ENCODE measurements around the gene FANCE.
"Not testable (repeated sequence)": the region's sequence is repeated elsewhere in the genome, so short reads cannot be mapped to it uniquely, and the experiment has no call there.

The FANCE gene

DNA sequence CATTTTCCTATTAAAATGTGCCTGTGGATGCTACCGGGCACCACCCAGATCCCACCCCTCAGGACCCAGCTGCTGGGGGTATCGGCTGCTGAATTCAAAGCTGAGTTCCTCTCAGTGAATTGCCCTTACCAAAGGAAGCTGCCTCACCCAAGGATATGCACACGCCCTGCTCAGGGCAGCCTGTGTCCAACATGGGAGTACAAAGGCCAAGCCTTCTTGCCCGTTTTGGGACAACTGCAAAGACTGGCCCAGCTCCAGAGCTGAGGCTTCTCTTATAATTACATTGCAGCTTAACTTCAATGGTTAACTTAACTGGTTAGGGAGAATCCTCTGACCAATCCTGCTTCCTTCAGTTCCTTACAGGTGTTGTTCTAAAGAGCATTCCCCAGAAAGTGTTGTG lies 19.8 kb upstream of the FANCE start:
- DNase-seq (ENCODE audit: low spot score) = no peak

DNA sequence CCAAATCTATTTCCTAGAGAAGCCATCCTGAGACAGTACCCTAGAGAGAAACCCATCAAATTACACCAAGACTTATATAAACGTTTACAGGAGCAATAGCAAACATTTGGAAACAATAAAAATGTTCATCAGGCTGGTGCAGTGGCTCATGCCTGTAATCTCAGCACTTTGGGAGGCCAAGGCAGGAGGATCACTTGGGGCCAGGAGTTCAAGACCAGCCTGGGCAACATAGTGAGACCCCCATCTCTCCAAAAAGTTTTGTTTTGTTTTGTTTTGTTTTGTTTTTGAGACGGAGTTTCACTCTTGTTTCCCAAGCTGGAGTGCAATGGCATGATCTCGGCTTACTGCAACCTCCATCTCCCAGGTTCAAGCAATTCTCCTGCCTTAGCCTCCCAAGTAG lies 19.4 kb upstream of the FANCE start:
- DNase-seq (ENCODE audit: low spot score) = not testable (repeated sequence)

DNA sequence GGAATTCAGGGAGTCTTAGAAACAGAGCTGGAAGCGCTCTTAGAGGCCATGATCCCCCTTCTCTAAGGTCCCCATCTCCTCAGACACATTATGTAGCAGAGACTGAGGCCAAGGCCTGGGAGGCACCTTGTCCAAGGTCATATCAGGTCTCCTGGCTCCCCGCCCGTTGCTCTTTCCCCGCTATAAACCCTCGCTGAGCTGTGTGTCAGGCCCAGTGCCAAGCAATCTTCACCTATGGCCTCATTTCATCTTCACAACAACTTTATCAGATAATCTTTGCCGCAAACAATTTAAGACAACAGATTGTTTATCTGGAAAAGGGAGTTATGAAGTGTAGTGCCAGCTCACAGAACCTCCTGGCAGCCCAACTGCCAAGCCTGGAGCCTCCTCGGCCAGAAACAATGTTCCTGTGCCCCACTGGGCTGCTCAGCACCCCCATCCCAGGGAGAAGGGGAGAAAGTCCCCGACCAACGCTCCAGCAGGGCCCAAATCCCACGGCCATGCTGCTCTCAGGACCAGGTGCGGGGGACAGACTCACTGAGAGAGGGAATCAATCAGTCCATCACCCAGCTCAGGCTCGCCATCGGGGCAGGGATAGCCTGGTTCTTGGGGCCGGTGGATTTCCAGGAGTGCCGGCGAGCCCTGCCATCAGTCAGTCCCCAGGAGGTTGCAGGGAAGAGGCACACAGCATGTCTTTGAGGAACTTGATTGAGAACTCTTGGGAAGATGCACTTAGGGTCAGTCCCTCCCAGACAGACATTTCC lies 16.9 kb upstream of the FANCE start:
- DNase-seq (ENCODE audit: low spot score) = no peak

DNA sequence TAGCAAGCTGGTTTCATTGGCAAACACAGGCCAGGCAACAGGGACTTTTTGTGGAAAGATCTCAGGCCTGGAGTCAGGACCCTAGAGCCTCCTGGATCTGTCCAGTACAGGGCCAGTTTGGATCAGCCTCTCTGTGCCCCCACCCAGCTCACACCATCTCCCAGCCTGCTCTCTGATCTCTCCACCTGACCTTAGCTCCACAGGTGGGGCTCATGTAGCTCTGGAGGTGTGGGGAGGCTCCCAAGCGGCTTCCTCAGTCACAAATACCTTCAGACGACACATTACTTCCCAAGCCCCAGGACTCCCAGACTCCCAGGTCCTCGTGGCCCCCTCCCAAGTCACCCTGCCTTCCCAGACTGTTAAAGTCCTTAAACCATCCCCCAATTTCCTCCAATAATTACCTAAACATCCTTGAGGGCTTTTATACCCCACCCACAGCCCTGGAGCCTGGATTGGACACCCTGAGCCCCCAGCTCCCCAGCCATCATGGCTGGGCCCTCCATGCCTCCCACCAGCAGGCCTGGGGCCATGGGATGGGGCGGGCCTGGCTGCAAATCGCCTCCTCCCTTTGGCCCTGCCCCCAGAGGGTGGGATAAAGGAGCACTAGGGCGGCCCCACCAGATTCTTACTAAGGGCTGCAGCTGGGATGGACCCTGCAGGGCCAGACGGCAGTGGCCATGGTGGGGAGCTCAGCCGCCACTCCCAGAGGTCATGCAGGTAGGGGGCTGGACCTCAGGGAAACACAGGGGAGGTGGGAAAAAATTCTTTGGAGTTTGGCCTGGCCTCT lies 15.9 kb upstream of the FANCE start:
- no peak for DNase-seq (ENCODE audit: low spot score)

DNA sequence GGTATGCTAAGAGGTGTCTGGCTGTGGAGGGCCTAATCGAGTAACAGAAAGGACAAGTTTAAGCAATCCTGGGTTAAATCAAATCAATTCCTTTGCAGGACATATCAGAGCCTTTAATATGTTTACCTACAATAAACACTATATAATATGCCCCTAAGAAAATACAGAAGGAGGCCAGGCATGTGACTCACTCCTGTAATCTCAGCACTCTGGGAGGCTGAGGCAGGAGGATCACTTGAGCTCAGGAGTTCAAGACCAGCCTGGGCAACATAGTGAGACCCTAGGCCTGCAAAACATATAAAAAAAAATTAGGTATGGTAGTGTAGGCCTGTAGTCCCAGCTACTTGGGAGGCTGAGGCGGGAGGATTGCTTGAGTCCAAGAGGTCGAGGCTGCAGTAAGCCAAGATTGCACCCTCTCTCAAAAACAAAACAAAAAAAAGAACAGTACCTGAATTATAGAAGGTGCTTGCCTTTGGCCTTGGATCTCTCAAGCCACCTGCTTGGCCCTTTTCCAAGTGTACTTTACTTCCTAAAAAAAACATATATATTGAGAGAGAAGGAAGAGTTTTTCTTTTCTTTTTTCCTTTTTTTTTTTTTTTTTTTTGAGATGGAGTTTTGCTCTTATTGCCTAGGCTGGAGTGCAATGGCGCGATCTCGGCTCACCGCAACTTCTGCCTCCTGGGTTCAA lies 13.6 kb upstream of the FANCE start:
- DNase-seq (ENCODE audit: low spot score) = not testable (repeated sequence)

DNA sequence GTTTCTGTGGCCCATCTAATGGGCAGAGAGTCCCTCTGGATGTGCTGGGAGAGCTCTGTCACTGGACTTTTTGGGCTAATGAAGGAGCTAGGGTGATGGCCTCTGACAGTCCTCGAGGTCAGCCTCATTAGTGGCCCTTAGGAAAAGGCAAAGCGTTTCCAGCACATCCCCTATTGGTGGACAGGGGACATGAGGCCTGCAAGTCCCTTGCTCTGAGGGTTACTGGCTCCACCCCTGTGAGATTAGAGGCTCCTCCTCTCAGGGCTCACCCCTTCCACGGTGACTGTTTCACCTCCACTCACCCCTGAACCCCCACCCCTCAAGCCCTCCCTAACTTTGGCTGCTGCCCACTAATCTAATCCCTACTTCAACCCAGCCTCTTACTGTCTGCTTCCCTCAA lies 12.8 kb upstream of the FANCE start:
- peak; percentile 64 for DNase-seq (ENCODE audit: low spot score)

DNA sequence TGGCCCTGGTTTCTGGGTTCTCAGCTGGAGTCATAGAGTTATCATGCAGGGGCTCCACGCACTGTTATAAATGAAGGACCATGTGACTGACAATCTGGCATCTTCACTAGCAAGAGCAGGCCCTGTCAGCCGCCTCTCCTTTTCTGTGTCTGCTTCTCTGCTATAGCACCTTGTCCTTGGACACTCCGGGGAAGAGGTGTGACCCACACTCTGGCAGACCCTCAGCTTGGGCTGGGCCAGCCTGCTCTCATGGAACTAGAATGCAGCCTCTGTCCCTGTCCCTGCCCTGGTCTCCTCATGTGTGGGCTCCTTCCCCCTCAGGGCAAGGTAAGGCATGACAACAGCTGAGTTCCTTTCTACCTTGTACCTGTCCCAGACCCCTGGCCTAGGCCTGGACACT lies 10.9 kb upstream of the FANCE start:
- no peak for DNase-seq (ENCODE audit: low spot score)

DNA sequence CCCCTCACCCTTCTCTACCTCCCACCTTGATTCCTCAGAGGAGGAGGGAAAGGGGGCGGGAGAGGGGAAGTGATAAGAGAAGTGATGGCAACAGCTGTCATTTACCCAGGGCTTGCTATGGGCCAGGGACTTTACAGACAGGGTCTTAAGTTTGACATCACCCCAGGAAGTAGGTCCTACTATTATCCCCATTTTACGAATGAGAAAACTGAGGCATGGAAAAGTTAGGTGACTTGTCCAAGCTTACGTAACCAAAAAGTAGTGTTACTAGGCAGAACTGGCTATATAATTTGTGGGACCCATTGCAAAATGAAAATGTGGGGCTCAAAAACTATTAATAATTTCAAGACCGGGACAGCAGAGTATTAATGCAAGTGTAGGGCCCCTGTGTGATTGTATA lies 10.5 kb upstream of the FANCE start:
- DNase-seq (ENCODE audit: low spot score) = no peak

DNA sequence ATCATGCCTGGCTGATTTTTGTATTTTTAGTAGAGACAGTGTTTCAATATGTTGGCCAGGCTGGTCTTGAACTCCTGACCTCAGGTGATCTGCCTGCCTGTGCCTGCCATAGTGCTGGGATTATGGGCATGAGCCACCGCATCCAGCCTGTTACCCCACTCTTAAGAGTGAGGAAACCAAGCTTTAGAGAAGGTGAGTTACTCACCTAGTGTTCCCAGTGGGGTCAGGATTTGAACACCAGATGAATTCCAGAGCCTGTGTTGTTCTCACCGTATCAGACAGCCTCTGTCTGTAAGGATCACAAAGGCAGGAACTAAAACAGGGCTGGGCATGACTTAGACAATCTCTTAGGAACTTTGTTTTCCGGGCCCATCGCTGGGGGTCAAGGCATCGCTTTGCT lies 9.4 kb upstream of the FANCE start:
- no peak for DNase-seq (ENCODE audit: low spot score)

DNA sequence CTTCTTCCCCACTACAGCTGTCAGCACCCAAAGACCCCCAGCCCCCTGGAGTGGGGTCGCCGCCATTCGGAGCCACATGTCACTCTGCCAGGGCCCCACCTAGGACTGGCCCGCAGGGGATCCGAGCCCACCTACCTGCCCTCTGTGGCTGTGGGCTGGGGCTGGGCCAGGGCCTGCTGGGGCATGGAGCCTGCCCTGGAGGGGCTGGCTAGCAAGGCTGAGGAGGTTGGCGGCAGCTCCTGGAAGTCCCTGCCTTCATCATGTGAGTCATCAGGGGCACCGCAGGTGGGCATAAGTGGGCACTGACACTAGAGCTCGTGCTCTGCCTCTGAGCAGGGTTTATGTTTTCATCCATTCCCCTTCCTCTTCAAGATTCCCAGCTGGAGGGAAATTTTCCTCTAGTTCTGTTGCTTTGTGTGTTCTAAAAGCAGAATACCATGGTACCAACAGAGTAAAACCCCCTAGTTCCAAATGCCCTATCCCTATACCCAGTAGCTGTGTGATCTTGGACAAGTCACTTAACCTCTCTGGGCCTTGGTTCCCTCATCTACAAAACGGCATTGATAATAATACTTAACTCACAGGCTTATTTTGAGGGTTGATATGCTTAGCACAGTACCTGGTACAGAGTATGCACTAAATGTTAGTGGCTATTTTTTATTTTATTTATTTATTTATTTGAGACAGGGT lies 8.7 kb upstream of the FANCE start:
- no peak for DNase-seq (ENCODE audit: low spot score)

DNA sequence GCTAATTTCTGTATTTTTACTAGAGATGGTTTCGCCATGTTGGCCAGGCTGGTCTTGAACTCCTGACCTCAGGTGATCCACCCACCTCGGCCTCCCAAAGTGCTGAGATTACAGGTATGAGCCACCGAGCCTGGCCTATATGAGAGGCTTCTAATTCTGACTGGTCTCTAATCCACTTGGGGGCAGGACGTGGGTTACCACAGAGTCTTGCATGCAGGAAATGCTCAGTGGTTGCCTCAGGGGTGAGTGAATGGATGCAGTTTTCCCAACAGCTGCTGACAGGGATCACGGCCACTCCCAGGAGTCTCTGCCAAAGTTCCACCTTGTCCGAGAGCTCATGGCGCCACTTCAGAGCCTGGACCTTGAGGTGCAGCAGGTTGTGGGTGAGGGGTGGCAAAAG lies 6.4 kb upstream of the FANCE start:
- no peak for DNase-seq (ENCODE audit: low spot score)

DNA sequence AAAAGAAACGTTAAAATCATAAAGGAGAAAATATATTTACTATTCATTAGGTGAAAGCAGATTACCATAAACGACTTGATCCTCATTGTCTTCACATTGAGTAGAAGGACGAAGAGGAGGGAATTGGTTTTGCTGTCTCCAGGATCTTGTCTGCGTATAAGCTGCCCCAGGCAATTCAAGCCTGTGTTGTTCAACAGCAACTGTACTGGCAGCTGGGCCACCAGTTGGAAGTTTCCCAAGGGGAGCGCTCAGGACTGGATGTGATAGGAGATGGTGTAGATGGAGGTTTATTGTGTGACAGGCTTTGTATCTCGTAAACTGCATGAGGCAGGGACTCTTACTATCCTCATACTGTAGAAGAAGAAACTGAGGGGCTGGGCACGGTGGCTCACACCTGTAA lies 3.9 kb upstream of the FANCE start:
- no peak for DNase-seq (ENCODE audit: low spot score)

DNA sequence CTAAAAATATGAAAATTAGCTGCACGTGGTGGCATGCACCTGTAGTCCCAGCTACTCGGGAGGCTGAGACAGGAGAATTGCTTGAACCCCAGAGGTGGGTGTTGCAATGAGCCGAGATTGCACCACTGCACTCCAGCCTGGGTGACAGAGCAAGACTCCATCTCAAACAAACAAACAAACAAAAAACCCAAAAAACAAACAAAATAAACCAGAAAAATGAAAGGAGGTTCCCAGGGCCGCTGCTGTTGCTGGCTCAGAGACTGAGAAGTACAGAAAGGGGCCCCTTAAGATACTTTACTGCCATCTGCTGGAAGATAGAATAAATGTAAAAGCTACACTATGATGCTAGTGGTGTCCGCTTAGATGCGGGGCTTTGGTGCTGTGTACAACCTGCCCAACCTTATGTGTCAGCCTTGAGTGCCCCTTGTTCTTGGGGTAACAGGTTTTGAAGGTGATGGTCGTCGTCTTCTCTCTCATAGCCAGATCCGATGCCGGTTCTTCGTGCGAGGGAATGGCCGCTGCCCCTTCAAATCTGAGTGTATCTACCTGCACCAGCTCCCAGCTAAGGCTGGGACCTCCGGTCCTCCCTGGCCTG lies 2.8 kb upstream of the FANCE start:
- peak; percentile 96 for DNase-seq (ENCODE audit: low spot score)

DNA sequence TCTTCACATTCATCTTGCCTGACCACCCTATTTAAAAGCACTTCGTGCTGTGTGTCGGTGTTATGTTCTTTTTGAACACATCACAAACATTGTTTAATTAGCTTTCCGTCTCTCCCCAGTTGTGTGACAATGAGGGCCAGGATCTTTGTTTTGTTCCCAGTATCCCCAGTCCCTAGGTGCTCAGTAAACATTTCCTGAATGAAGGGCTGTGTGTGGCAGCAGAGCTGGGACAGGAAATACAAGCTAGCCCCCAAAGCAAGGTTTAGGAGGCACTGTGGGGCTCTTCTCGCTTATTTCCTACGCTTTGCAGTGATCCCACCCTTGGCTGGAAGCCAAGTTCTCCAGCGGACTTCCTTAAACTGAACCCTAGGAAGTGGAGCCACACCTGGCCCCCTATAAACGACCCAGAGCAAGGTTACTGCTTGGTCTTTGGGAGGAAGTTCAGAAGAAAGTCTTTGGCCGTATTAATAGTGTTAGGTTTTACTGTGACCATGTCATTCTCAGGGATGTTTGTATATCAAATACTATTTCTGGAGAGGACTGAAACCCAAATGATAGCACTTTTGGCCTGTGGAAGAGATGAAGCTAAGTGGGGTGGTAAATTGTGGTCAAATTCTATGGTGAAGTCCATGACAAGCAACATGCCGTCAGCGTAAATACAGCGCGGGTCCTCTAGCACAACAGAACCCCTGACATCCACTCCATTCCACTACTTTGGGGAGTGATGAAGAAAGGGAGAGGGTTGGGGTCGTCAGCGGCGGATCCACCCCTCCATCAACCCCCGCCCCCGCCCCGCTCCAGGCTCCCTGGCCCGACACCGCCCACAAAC lies 570 bp upstream of the FANCE start:
- DNase-seq (ENCODE audit: low spot score) = no peak

DNA sequence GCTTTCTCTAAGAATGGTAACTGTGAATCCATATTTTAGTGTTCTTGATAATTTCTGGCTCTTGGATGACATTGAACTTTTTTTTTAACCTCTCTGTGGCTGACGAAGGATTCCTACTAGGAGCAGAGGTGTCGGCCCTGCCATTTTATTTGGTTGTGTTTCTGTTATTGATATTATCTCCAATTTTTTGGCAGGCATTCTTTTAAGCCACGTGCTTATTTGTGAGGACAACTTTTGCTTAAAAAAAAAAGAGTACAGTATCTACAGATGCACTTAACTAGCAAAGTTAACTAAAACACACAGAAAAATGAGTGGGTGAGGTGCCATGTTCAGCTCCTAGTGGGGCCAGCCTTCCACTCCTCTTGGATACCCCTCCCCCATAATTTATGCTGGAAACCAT lies 1.1 kb downstream of the FANCE start:
- DNase-seq (ENCODE audit: low spot score) = no peak

DNA sequence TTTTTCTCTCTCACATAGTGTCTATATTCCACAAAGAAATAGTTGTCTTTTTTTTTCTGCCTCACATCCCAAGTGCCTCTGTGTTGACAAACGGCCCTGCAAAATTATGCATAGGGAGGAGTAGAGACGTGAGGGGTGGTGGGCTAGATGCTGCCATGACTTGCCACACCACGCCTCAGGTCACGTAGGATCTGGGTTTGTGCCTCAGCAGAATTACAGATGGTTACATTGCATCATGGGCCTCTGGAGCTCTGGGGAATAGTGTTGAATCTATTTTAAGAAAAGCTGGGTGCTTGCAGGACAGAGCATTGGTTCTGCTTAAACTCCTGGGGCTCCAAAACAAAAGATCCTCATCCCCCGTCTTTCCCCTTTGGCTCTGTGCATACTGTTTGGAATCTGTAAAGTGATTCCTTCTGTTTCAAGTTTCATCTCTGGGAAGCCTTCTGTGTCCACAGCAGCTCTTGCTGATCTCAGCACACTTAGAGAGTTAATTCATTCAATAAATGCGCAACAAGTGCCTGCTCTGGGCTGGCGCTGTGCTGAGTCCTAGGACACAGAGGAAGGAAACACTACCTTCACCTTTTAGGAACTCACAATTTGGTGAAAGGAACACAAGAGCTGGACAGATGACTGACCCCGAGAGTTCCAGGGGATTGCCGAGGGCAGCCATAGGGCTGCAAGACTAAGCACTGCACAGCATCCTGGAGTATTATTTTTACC lies 2.4 kb downstream of the FANCE start:
- no peak for DNase-seq (ENCODE audit: low spot score)

DNA sequence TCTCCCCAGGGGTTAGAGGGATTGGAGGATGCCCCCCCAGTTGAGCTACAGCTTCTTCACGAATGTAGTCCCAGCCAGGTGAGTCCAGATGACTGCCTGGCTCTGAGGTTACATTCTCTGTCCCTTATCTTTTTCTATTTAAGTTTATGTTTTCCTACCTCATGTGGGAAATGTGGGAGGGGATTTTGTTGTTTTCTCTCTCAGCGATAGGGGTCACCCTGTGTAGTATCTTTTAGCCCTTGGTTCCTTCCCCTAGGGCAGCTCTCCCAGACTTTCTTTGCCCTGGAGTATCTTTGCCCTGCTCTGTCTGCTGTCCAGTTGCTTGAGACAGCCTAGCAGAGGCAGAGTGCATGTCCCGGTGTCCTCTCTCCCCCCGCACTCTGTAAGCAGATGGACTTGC lies 5.8 kb downstream of the FANCE start:
- no peak for DNase-seq (ENCODE audit: low spot score)

DNA sequence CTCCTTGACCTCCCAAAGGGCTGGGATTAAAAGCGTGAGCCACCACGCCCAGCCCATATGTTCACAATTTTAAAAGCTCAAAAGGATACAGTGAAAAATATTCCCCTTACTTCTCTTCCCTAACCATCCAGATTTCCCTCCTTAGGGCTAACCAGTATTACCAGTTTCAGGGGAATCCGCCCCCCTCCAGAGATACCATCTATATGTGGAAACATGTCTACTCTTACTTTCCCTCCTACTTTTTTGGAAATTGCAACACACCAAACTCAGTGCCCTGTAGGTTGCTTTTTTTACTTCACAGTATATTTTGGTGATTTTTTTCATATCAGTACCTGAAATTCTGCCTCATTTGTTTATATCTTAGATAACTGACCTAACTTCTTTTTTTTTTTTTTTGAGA lies 9.1 kb downstream of the FANCE start:
- DNase-seq (ENCODE audit: low spot score) = no peak

DNA sequence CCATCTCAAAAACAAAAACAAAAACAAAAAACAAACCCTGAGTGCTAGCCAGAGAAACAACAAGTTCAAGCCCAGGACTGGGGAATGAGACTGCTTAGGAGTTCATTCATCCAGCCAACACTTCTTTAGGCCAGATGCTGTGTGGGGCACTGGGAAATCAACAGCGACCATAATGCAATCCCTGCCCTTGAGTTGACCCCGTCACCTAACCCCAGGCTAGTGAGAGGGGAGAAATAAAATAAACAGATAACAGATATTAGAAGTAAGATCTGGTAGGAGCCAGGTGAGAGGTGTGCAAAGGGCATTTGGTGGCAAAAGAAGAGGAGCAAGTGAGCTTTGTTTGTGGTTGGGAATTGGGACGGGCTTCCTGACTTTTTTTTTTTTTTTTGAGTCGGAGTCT lies 11.2 kb downstream of the FANCE start:
- no peak for DNase-seq (ENCODE audit: low spot score)

DNA sequence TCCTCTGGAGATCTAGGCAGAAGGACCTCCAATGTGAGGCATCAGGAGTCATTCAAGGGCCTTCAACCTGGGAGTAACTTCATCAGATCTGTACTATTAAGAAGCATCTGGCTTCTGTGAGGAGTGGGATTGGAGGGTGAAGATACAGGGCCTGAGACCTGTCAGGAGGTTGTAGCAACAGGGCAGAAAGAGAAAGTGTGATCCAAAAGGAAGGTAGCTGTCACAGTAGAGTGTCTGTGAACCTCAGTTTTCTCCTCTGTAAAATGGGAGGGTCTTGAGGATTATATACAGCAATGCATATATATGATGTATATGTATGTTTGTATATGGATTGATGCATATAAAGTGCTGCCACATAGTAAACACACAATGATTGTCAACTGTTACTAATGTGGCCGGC lies 13.5 kb downstream of the FANCE start:
- DNase-seq (ENCODE audit: low spot score) = no peak

All from iPS-NIHi11 (cell line).